H1 (cell line): ENCODE measurements around the gene DCPS. TPM values are rescaled to one million over a fixed set of nuclear protein-coding genes. Genes with fewer than 3 reads are reported as not detected.

ENCODE experiments used
- CTCF ChIA-PET: fragments of 300-600 bp; sonication (Branson Sonifier 250); formaldehyde crosslinking; loops from one replicate; lab custom pipeline; 2021; ENCODE audit not compliant: partially characterized antibody; lab: Charles Lee
- POLR2A ChIA-PET: fragments of 300-600 bp; sonication (Branson Sonifier 250); formaldehyde crosslinking; loops from one replicate; lab custom pipeline; 2021; ENCODE audit warnings: inconsistent platforms; ENCODE audit not compliant: partially characterized antibody; lab: Charles Lee
- DNase-seq, 2 experiments: peaks; one replicate each; pipeline versions ENCODE4 v3.0.0 to v3.0.0-alpha.2; 2010 to 2022; ENCODE audit warnings: low spot score in 2 of 2, low read depth in 1 of 2, mixed read lengths in 1 of 2
- FAIRE-seq: peaks from 2 replicates; lab custom pipeline; 2011; peaks lifted over from hg19 to GRCh38; lab: Jason Lieb, UNC
- H2AFZ ChIP-seq: 2 replicates; pipeline ENCODE4 v1.8.1; 2012; ENCODE audit warnings: low read length, inconsistent platforms
- H2AK5ac ChIP-seq: 2 replicates; pipeline ENCODE4 v1.6.1; 2013; ENCODE audit warnings: low read depth, low read length
- H2BK120ac ChIP-seq: replicated peaks from 2 replicates; pipeline ENCODE3; 2013; ENCODE audit warnings: low read depth, low read length, inconsistent platforms
- H2BK12ac ChIP-seq: 2 replicates; pipeline ENCODE4 v1.6.1; 2013; ENCODE audit warnings: low read depth, low read length
- H2BK15ac ChIP-seq: 2 replicates; pipeline ENCODE4 v1.6.1; 2013; ENCODE audit warnings: low read length
- H2BK20ac ChIP-seq: 2 replicates; pipeline ENCODE4 v1.6.1; 2013; ENCODE audit warnings: low read length
- H2BK5ac ChIP-seq: 2 replicates; pipeline ENCODE4 v1.6.1; 2013; ENCODE audit warnings: low read depth, low read length
- H3K14ac ChIP-seq: 2 replicates; pipeline ENCODE4 v1.6.1; 2013; ENCODE audit warnings: inconsistent platforms; ENCODE audit not compliant: insufficient read length
- H3K18ac ChIP-seq: 2 replicates; pipeline ENCODE4 v1.6.1; 2013; ENCODE audit warnings: low read length; ENCODE audit errors: extremely low read depth
- H3K23ac ChIP-seq: 2 replicates; pipeline ENCODE4 v1.6.1; 2013; ENCODE audit warnings: inconsistent platforms; ENCODE audit not compliant: insufficient read length
- H3K23me2 ChIP-seq: 2 replicates; pipeline ENCODE4 v1.6.1; 2013; ENCODE audit warnings: low read depth, low read length
- H3K27ac ChIP-seq: 2 replicates; pipeline ENCODE4 v1.6.1; 2011; ENCODE audit warnings: low read depth, low read length, inconsistent platforms
- H3K27me3 ChIP-seq, 4 experiments: replicated peaks in 1 of 4; 1 replicate in 1 of 4; 2 replicates in 3 of 4; pipeline versions ENCODE4 v1.6.1 to v1.8.1; 2011 to 2013; ENCODE audit warnings: low read length in 3 of 4, mild to moderate bottlenecking in 3 of 4, inconsistent platforms in 2 of 4, mixed read lengths in 2 of 4, moderate library complexity in 1 of 4; ENCODE audit not compliant: control insufficient read depth in 3 of 4, insufficient read depth in 3 of 4; ENCODE audit errors: extremely low read depth in 1 of 4
- H3K36me3 ChIP-seq, 4 experiments: 2 replicates each; pipeline versions ENCODE4 v1.6.1 to v1.8.1; 2011 to 2013; ENCODE audit warnings: mild to moderate bottlenecking in 4 of 4, low read length in 3 of 4, moderate library complexity in 2 of 4, control low read depth in 1 of 4, inconsistent platforms in 1 of 4; ENCODE audit not compliant: insufficient read depth in 4 of 4, control insufficient read depth in 2 of 4
- H3K4ac ChIP-seq: replicated peaks from 2 replicates; pipeline ENCODE3; 2013; ENCODE audit warnings: low read length, low read depth, mixed read lengths, inconsistent platforms; ENCODE audit not compliant: insufficient read length
- H3K4me1 ChIP-seq, 4 experiments: replicated peaks in 1 of 4; 1 replicate in 1 of 4; 2 replicates in 3 of 4; pipeline versions ENCODE4 v1.6.1 to v1.8.1; 2011 to 2013; ENCODE audit warnings: low read length in 3 of 4, inconsistent platforms in 2 of 4, mixed read lengths in 1 of 4; ENCODE audit not compliant: insufficient read depth in 4 of 4, control insufficient read depth in 3 of 4
- H3K4me2 ChIP-seq, 2 experiments: 2 replicates each; pipeline versions ENCODE4 v1.6.1 to v1.8.1; 2011 to 2013; ENCODE audit warnings: low read depth in 2 of 2, low read length in 2 of 2, control low read depth in 1 of 2, inconsistent platforms in 1 of 2, mild to moderate bottlenecking in 1 of 2; ENCODE audit not compliant: insufficient read depth in 1 of 2
- H3K4me3 ChIP-seq, 4 experiments: fragments of 200-600, 300-600 bp in 1 of 4; sonication (generic), shearing (Covaris generic), sonication (Bioruptor Twin) in 1 of 4; 2 replicates each; pipeline versions ENCODE4 v1.5.1 to v1.8.1; 2011 to 2016; ENCODE audit warnings: low read length in 4 of 4, low read depth in 3 of 4, control low read depth in 2 of 4, inconsistent platforms in 2 of 4, mild to moderate bottlenecking in 2 of 4, mixed read lengths in 1 of 4, moderate library complexity in 1 of 4; ENCODE audit not compliant: insufficient read depth in 2 of 4; ENCODE audit errors: extremely low read depth in 1 of 4
- H3K56ac ChIP-seq: replicated peaks from 2 replicates; pipeline ENCODE3; 2013; ENCODE audit warnings: low read depth, mild to moderate bottlenecking, mixed read lengths, low read length, inconsistent platforms; ENCODE audit not compliant: insufficient read length
- H3K79me1 ChIP-seq: 2 replicates; pipeline ENCODE4 v1.6.1; 2013; ENCODE audit warnings: low read depth, low read length, control low read depth
- H3K79me2 ChIP-seq, 2 experiments: 2 replicates each; pipeline versions ENCODE4 v1.6.1 to v1.8.1; 2012 to 2013; ENCODE audit warnings: low read length in 2 of 2, mild to moderate bottlenecking in 2 of 2, inconsistent platforms in 1 of 2; ENCODE audit not compliant: insufficient read depth in 2 of 2, control insufficient read depth in 1 of 2
- H3K9ac ChIP-seq, 4 experiments: replicated peaks in 1 of 4; 1 replicate in 1 of 4; 2 replicates in 3 of 4; pipeline versions ENCODE4 v1.6.1 to v1.8.1; 2011 to 2013; ENCODE audit warnings: low read depth in 3 of 4, low read length in 3 of 4, control low read depth in 2 of 4, mild to moderate bottlenecking in 2 of 4, moderate library complexity in 2 of 4, inconsistent platforms in 1 of 4; ENCODE audit errors: extremely low read depth in 1 of 4
- H3K9me3 ChIP-seq, 2 experiments: 2 replicates each; pipeline versions ENCODE4 v1.6.1 to v1.8.1; 2012 to 2013; ENCODE audit warnings: mild to moderate bottlenecking in 2 of 2, moderate library complexity in 2 of 2, control low read depth in 1 of 2, inconsistent platforms in 1 of 2, low read depth in 1 of 2, low read length in 1 of 2, mixed read lengths in 1 of 2; ENCODE audit not compliant: insufficient read depth in 2 of 2
- H4K20me1 ChIP-seq, 2 experiments: replicated peaks in 1 of 2; 2 replicates each; pipeline versions ENCODE3 to v1.8.1; 2011 to 2013; ENCODE audit warnings: inconsistent platforms in 2 of 2, low read length in 2 of 2, mild to moderate bottlenecking in 1 of 2; ENCODE audit not compliant: insufficient read depth in 2 of 2, control insufficient read depth in 1 of 2
- H4K5ac ChIP-seq: 2 replicates; pipeline ENCODE4 v1.6.1; 2013; ENCODE audit warnings: low read length, low read depth, mixed read lengths, inconsistent platforms; ENCODE audit not compliant: insufficient read length
- H4K8ac ChIP-seq: 2 replicates; pipeline ENCODE4 v1.8.0; 2013; ENCODE audit warnings: mild to moderate bottlenecking, moderate library complexity, low read length, inconsistent platforms; ENCODE audit not compliant: insufficient read depth; ENCODE audit errors: extremely low read depth
- H4K91ac ChIP-seq: replicated peaks from 2 replicates; pipeline ENCODE3; 2013; ENCODE audit warnings: low read length, mixed read lengths, inconsistent platforms; ENCODE audit not compliant: insufficient read length
- BCL11A ChIP-seq, 2 experiments: IDR thresholded peaks; one replicate each; pipeline ENCODE4 v1.6.1; 2011; ENCODE audit warnings: low read depth in 2 of 2, low read length in 2 of 2, mild to moderate bottlenecking in 2 of 2
- BRCA1 ChIP-seq: IDR thresholded peaks from 2 replicates; pipeline ENCODE4 v1.6.1; 2012; ENCODE audit warnings: low read depth, low read length, improper control_type of control experiment
- CEBPB ChIP-seq: IDR thresholded peaks from 2 replicates; pipeline ENCODE4 v1.6.1; 2012; ENCODE audit warnings: low read depth, low read length
- CHD2 ChIP-seq: IDR thresholded peaks from 2 replicates; pipeline ENCODE4 v1.6.1; 2012; ENCODE audit warnings: low read length, improper control_type of control experiment
- POU5F1 ChIP-seq: IDR thresholded peaks from 2 replicates; pipeline ENCODE4 v1.6.1; 2011; ENCODE audit warnings: low read depth, mild to moderate bottlenecking, low read length, moderate library complexity
- RFX5 ChIP-seq: IDR thresholded peaks from 2 replicates; pipeline ENCODE4 v1.6.1; 2011; ENCODE audit warnings: low read depth, low read length, improper control_type of control experiment, borderline replicate concordance
- TAF7 ChIP-seq: optimal IDR thresholded peaks from 2 replicates; pipeline ENCODE3; 2011; ENCODE audit warnings: low read depth, mild to moderate bottlenecking, inconsistent platforms, low read length, moderate library complexity, borderline replicate concordance
- TEAD4 ChIP-seq: IDR thresholded peaks from 2 replicates; pipeline ENCODE4 v1.6.1; 2012; ENCODE audit warnings: low read depth, low read length, inconsistent platforms, mixed read lengths
- YY1 ChIP-seq: IDR thresholded peaks from 2 replicates; pipeline ENCODE4 v1.6.1; 2011; ENCODE audit warnings: low read depth, mild to moderate bottlenecking, low read length
- ZNF274 ChIP-seq: IDR thresholded peaks from 2 replicates; pipeline ENCODE4 v1.7.0; 2012; ENCODE audit warnings: low read length, borderline replicate concordance; ENCODE audit errors: extremely low read depth
- WGBS, 2 experiments: shearing (Covaris generic) in 1 of 2; methylation state at CpG; one replicate each; pipeline versions ENCODE4 v1.1.6 to v1.1.7; 2013 to 2015; ENCODE audit warnings: low lambda C conversion rate in 2 of 2, mixed read lengths in 2 of 2, inconsistent platforms in 1 of 2, low coverage in 1 of 2, missing lambda C conversion rate in 1 of 2; ENCODE audit not compliant: insufficient replicate concordance in 2 of 2, insufficient coverage in 1 of 2, insufficient read length in 1 of 2; ENCODE audit errors: extremely low coverage in 1 of 2, missing lambda C conversion rate in 1 of 2; 5-methylcytosine and 5-hydroxymethylcytosine counted together
- polyA plus RNA-seq, 7 experiments: library from polyadenylated mRNA; depleted of rRNA in 3 of 7; stranded (reverse) in 5 of 7; unstranded in 2 of 7; fragments of >200 nt in 5 of 7; fragments of 200-250 nt in 2 of 7; gene quantifications; 1 replicate in 5 of 7; 2 replicates in 1 of 7; 4 replicates in 1 of 7; pipeline versions ENCODE4 v1.2.1 to v1.2.3, GENCODE V29; 2011 to 2013; ENCODE audit warnings: missing spikeins in 2 of 7, mixed read lengths in 2 of 7
- total RNA-seq: library from RNA; stranded (reverse); fragmentation: NEBNext Ultra II Directional; extraction: Animal tissue kit (Norgen Biotek cat#: 25700); gene quantifications from 2 replicates; pipeline ENCODE4 v1.2.1, GENCODE V29; 2021
- TF ChIP-seq, protein P1 (sequence below), 3 experiments: IDR thresholded peaks; 1 replicate in 2 of 3; 2 replicates in 1 of 3; pipeline versions ENCODE4 v1.5.1 to v1.6.1; 2011; ENCODE audit warnings: low read length in 3 of 3, mild to moderate bottlenecking in 3 of 3, inconsistent platforms in 2 of 3, low read depth in 1 of 3, moderate library complexity in 1 of 3; ENCODE audit not compliant: insufficient read depth in 1 of 3; ENCODE audit errors: control extremely low read depth in 1 of 3

Gene DCPS
- total and polyA plus RNA-seq, 2 of the 8 experiments (the other 6 are each of a cell fraction or from before 2014, with no cell fraction given), result 24.6 to 55.2 TPM

DNA sequence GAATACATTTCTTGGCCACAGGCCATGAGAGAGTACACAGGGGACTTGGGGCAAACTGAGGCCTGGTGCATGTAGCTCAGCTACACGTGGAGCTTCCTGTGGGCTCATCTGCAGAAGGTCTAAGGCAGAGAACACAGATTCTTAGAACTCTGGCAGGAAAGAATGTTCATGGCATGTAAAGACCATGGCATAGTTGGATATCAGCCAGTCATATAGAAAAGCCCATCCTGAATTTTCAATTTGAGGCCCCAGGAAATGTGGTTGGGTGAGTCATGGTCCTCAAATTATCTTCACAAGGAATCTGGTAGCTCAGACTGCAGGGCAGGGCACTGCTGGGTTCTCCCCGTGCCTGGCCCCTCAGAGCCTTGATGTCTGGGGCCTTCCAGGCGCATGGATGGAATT lies 37.9 kb downstream of the DCPS start:
- Histone ChIP-seq H3K27ac (no peak overlapping the region), H2BK5ac (no peak overlapping the region), H4K91ac (no peak overlapping the region), H2BK20ac (no peak overlapping the region), H3K14ac (no peak overlapping the region), H3K4me3 (no peak overlapping the region), H3K79me2 (no peaks in the 10 kb centered on the region), H3K36me3 (peaks cover 0 to 22% (median 4%) of the 10 kb centered on the region in 4 experiments; a peak in 3 of 8 replicates), H3K56ac (no peak overlapping the region), H3K9ac (no peak overlapping the region), H3K23me2 (no peaks in the 10 kb centered on the region), H2AFZ (no peak overlapping the region), H4K20me1 (peaks cover 0 to 6% of the 10 kb centered on the region in 2 experiments), H3K9me3 (no peaks in the 10 kb centered on the region), H3K79me1 (no peaks in the 10 kb centered on the region; the same call in 1 of the 2 replicates), H2BK120ac (no peak overlapping the region), H4K5ac (no peak overlapping the region), H3K4ac (no peak overlapping the region), H3K27me3 (no peaks in the 10 kb centered on the region), H2AK5ac (no peak overlapping the region), H2BK12ac (no peak overlapping the region), H3K4me1 (peaks cover 0 to 14% (median 7%) of the 10 kb centered on the region in 4 experiments; a peak in 4 of 7 replicates), H4K8ac (no peak overlapping the region), H3K4me2 (no peak overlapping the region), H2BK15ac (no peak overlapping the region), H3K23ac (no peak overlapping the region), H3K18ac (no peak overlapping the region)
- no peak for DNase-seq
- no peak for FAIRE-seq
- ChIA-PET POLR2A (interaction anchor here (1.5 to 1.8 kb wide), 2 partner anchors 9 to 20 kb away, joined by 4 to 5 read pairs; no protein-coding TSS in a partner anchor), CTCF (interaction anchor here (0.7 to 3.8 kb wide), 3 partner anchors 12 to 139 kb away, joined by 3 to 17 read pairs (median 3); no protein-coding TSS in a partner anchor)
- 92% methylated on average over 3 of the region's 3 CpGs; no CpG with 5 or more reads in 1 of the 2 experiments for WGBS, 2 experiments
- no peak for TF ChIP-seq POU5F1
- no peak for TF ChIP-seq BCL11A (IDR thresholded peaks at IDR 0.05; ENCODE audit: low read depth in 2 of 2, low read length in 2 of 2)
- TF ChIP-seq ZNF274, result no peak
- TF ChIP-seq RFX5, result no peak
- no peak for TF ChIP-seq TAF7
- no peak for TF ChIP-seq CHD2
- no peak for TF ChIP-seq YY1
- TF ChIP-seq TEAD4, result no peak
- TF ChIP-seq, protein P1, sequence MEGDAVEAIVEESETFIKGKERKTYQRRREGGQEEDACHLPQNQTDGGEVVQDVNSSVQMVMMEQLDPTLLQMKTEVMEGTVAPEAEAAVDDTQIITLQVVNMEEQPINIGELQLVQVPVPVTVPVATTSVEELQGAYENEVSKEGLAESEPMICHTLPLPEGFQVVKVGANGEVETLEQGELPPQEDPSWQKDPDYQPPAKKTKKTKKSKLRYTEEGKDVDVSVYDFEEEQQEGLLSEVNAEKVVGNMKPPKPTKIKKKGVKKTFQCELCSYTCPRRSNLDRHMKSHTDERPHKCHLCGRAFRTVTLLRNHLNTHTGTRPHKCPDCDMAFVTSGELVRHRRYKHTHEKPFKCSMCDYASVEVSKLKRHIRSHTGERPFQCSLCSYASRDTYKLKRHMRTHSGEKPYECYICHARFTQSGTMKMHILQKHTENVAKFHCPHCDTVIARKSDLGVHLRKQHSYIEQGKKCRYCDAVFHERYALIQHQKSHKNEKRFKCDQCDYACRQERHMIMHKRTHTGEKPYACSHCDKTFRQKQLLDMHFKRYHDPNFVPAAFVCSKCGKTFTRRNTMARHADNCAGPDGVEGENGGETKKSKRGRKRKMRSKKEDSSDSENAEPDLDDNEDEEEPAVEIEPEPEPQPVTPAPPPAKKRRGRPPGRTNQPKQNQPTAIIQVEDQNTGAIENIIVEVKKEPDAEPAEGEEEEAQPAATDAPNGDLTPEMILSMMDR (IDR thresholded peaks at IDR 0.05; ENCODE audit: control extremely low read depth in 1 of 3, insufficient read depth in 1 of 3, low read depth in 1 of 3, low read length in 3 of 3), result no peak
- no peak for TF ChIP-seq BRCA1
- no peak for TF ChIP-seq CEBPB
